ENCODE results near the gene PRDX1. TPM values are rescaled to one million over a fixed set of nuclear protein-coding genes. Genes with fewer than 3 reads are reported as not detected.

Gene PRDX1
- 100 to 1,000 TPM; 216 to 325 (median 281) TPM for total RNA-seq

DNA sequence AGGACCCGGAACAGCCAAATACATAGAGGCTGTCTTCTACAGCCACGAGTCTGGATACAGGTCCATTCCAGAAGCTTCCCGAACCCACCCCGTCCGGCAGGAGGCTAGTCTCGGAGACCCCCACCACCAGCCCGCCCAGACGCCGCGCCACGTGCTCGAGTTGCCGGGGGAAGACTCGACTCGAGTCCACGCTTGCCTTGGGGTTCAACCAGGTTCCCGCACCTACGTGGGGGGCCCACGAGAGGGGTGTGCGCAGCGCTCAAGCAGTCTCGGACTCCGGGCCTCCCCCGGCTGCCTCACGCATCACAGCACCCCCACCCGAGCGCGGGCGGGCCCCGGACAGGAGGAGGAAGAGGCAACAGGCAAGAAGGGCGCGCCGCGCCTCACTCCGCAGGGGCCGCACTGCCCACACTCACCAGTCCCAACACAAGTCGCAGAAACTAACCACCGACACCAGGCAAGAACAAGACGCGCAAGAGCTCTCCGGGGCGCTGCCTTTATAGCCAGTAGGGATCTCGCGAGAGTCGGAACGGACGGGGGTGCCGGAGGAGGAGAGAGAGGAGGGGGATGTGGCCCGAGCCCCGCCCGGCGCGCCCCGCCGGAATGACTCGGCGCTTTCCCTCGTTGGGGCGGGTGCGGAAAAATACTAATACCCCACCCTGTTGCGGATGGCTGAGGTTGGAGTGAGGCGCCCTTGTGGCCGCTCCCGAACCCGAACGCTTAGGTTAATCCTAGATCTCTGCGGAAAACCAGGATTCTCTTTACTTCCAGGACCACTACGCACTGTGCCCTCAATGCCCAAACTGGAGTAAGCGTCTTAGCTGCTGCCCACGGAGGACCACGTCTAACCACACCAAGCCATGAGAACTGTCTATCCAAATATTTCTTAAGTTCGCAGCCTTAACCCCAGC lies at the start of gene PRDX1:
Gene PRDX1 (minus strand): TSS at position 472 of the 911 bp plus-strand sequence. CDS start 2,841 bp downstream, outside the sequence.
- peak within 1 kb of the TSS; percentile 89 for H3K4me3 ChIP-seq (ENCODE audit: low read depth, poor library complexity, severe bottlenecking)
- intact Hi-C loops (cut with DNase I; ENCODE audit: low total_unique reads) = no loop called here
- DNase-seq (ENCODE audit: low spot score in 2 of 2) = peak; percentile 97 to 100
- peak in 1 of 2 donors; percentile 95 for TF ChIP-seq POLR2A (IDR thresholded peaks at IDR 0.05)
- TF ChIP-seq, protein P1, sequence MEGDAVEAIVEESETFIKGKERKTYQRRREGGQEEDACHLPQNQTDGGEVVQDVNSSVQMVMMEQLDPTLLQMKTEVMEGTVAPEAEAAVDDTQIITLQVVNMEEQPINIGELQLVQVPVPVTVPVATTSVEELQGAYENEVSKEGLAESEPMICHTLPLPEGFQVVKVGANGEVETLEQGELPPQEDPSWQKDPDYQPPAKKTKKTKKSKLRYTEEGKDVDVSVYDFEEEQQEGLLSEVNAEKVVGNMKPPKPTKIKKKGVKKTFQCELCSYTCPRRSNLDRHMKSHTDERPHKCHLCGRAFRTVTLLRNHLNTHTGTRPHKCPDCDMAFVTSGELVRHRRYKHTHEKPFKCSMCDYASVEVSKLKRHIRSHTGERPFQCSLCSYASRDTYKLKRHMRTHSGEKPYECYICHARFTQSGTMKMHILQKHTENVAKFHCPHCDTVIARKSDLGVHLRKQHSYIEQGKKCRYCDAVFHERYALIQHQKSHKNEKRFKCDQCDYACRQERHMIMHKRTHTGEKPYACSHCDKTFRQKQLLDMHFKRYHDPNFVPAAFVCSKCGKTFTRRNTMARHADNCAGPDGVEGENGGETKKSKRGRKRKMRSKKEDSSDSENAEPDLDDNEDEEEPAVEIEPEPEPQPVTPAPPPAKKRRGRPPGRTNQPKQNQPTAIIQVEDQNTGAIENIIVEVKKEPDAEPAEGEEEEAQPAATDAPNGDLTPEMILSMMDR (IDR thresholded peaks at IDR 0.05) = no peak
- 0% methylated on average over 46 to 72 of the region's 72 CpGs for WGBS, 2 donors

DNA sequence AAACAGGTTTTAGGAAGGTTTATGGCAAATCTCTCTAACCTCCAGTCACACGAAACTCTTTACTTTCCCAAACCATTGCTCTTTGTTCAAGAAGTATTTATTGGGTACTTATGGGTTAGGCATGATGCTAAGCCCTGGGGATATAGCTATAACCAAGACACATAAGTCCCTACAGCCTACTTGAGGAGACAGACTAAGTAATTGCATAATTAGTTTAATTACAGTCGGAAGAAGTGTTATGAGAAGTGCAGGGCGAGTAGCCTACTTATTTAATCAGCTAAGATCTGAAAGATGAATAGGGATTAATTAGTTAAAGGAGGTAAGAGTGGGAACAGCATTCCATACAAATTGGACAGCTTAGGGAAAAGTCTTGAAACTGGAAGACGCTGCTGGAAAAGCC lies 48.9 kb upstream of the PRDX1 start:
- H3K4me3 ChIP-seq (ENCODE audit: low read depth, poor library complexity, severe bottlenecking) = no peak overlapping the region
- intact Hi-C loops (cut with DNase I; ENCODE audit: low total_unique reads) = loop anchor here (10.0 kb wide), 1 partner anchor 556 kb away; the partner anchor contains the start of genes HECTD3 and UROD
- TF ChIP-seq, protein P1 (IDR thresholded peaks at IDR 0.05) = no peak
- no peak for TF ChIP-seq POLR2A (IDR thresholded peaks at IDR 0.05)
- 83 to 86% methylated on average over 4 of the region's 4 CpGs for WGBS, 2 donors
- no peak for DNase-seq (ENCODE audit: low spot score in 2 of 2)

DNA sequence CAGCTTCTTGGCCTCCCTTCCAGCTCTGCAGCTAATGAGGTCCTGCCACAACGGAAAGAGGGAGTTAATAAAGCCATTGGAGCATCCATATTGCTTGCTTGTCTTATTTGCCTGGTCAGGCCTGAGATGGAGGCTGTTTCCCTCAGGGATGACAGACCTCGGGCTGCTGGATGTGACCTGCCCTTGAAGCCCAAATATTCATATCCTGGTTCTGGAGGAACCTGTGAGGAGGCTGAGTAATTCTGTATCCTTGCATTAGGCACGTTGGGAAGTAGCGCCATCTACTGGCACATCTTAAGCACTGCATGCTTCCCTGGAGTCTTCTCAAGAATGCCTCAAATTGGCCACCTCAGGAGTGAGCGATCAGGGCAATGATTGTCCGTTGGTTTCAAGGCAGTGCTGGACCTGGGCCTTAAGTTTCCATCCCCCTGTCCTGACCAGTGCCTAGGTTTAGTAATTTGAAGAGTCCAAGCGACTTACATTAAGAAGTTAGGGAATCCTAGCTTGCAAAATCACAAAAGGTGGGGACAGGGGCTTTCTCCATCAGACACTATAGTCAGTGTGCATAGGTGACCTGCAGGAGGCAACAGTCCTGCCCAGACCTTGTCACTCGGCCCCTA lies 48.4 kb upstream of the PRDX1 start:
- peak; percentile 69 to 93 for DNase-seq (ENCODE audit: low spot score in 2 of 2)
- intact Hi-C loops (cut with DNase I; ENCODE audit: low total_unique reads) = loop anchor here (5.0 to 10.0 kb wide), 4 partner anchors 55 to 1075 kb away; partner anchors contain the start of genes HECTD3 and UROD
- TF ChIP-seq POLR2A (IDR thresholded peaks at IDR 0.05) = no peak
- TF ChIP-seq, protein P1 (IDR thresholded peaks at IDR 0.05) = peak in 1 of 3 donors; percentile 81
- no peak overlapping the region for H3K4me3 ChIP-seq (ENCODE audit: low read depth, poor library complexity, severe bottlenecking)
- 11 to 16% methylated on average over 8 of the region's 8 CpGs for WGBS, 2 donors

DNA sequence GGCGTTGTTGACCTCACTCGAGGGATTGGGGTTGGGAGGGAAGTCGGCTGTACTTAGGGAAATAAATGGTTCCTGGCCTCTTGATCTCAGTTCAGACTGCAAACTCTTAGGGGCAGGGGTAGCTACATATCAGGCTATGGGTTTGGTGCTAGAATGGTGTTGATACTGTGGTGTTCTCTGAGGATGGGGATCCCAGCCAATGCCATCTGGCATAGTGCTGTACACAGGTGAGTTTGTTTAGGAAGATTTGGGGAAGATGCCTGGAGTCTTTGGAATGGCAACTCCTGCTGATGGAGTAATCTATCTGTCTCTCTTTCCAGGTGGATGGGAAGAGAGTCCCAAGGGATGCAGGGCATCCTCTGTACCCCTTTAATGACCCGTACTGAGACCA lies 47.9 kb upstream of the PRDX1 start:
- TF ChIP-seq, protein P1 (IDR thresholded peaks at IDR 0.05) = no peak
- no peak for TF ChIP-seq POLR2A (IDR thresholded peaks at IDR 0.05)
- H3K4me3 ChIP-seq (ENCODE audit: low read depth, poor library complexity, severe bottlenecking) = no peak overlapping the region
- intact Hi-C loops (cut with DNase I; ENCODE audit: low total_unique reads) = loop anchor here (5.0 to 10.0 kb wide), 3 partner anchors 55 to 1075 kb away; no protein-coding TSS in a partner anchor
- no peak for DNase-seq (ENCODE audit: low spot score in 2 of 2)
- 52 to 61% methylated on average over 4 of the region's 4 CpGs for WGBS, 2 donors

GRCh38 chr1:45568421-45568820 lies 46.7 kb upstream of the PRDX1 start:
- no peak for DNase-seq (ENCODE audit: low spot score in 2 of 2)
- TF ChIP-seq, protein P1 (IDR thresholded peaks at IDR 0.05) = no peak
- no peak for TF ChIP-seq POLR2A (IDR thresholded peaks at IDR 0.05)
- H3K4me3 ChIP-seq (ENCODE audit: low read depth, poor library complexity, severe bottlenecking) = no peak overlapping the region
- intact Hi-C loops (cut with DNase I; ENCODE audit: low total_unique reads) = loop anchor here (5.0 to 10.0 kb wide), 3 partner anchors 54 to 1074 kb away; no protein-coding TSS in a partner anchor
- 57% methylated on average over 4 of the region's 4 CpGs for WGBS, 2 donors
